Spinal cord (tissue), 10 donors: Measurements from ENCODE around the gene FRAT1. TPM values are rescaled to one million over a fixed set of nuclear protein-coding genes. Genes with fewer than 3 reads are reported as not detected.
A peak's percentile ranks its signal among the peaks of the same experiment; 100 is the strongest.
"Not testable (repeated sequence)": the region's sequence is repeated elsewhere in the genome, so short reads cannot be mapped to it uniquely, and the experiment has no call there.

ENCODE experiments used
- DNase-seq, 6 donors: peaks; one replicate each; pipeline versions ENCODE4 v3.0.0 to v3.0.0-alpha.2; 2013 to 2015; ENCODE audit warnings: low spot score in 6 of 6, low read depth in 4 of 6
- H3K27ac ChIP-seq: one replicate; pipeline ENCODE4 v1.5.1; 2013; ENCODE audit warnings: low read depth, low read length, control low read depth
- H3K27me3 ChIP-seq: one replicate; pipeline ENCODE4 v1.6.1; 2013; ENCODE audit warnings: low read length; ENCODE audit not compliant: control insufficient read depth, insufficient read depth
- H3K36me3 ChIP-seq: one replicate; pipeline ENCODE4 v1.6.1; 2013; ENCODE audit warnings: low read length; ENCODE audit not compliant: control insufficient read depth, insufficient read depth
- H3K4me1 ChIP-seq: one replicate; pipeline ENCODE4 v1.6.1; 2013; ENCODE audit warnings: low read length; ENCODE audit not compliant: control insufficient read depth, insufficient read depth
- H3K4me3 ChIP-seq: one replicate; pipeline ENCODE4 v1.5.1; 2013; ENCODE audit warnings: low read depth, low read length, control low read depth
- H3K9me3 ChIP-seq: one replicate; pipeline ENCODE4 v1.6.1; 2013; ENCODE audit warnings: low read length; ENCODE audit not compliant: control insufficient read depth, insufficient read depth
- WGBS: methylation state at CpG from one replicate; pipeline ENCODE4 v1.1.5; 2013; ENCODE audit warnings: missing lambda C conversion rate; ENCODE audit not compliant: insufficient coverage; 5-methylcytosine and 5-hydroxymethylcytosine counted together
- polyA plus RNA-seq, 2 donors: library from polyadenylated mRNA; unstranded; fragments of 120-200 nt; gene quantifications; one replicate each; pipeline ENCODE4 v1.2.1, GENCODE V29; 2013; ENCODE audit not compliant: insufficient read length in 2 of 2
- total RNA-seq, 2 donors: library from RNA; depleted of rRNA in 1 of 2; stranded (reverse); fragments of 120-200 nt in 1 of 2; fragments of >200 nt in 1 of 2; gene quantifications; one replicate each; pipeline versions ENCODE4 v1.2.3 to v1.2.4, GENCODE V29; 2013 to 2014
- donor health status: healthy.

FRAT1 gene
- total and polyA plus RNA-seq, 4 donors, result 2.6 to 8.1 (median 5.2) TPM

- peak in 5 of 6 donors; percentile 81 to 97 (median 87) for DNase-seq
- H3K4me1 ChIP-seq, result peaks cover 31% of the 10 kb centered on the region
- peaks cover 15% of the 10 kb centered on the region for H3K27me3 ChIP-seq
- peak within 1 kb of the TSS; percentile 67 for H3K4me3 ChIP-seq
- no peaks in the 10 kb centered on the region for H3K9me3 ChIP-seq
- peaks cover 2% of the 10 kb centered on the region for H3K36me3 ChIP-seq
- peak within 1 kb of the TSS; percentile 78 for H3K27ac ChIP-seq
- WGBS, result under 1% methylated on average over 75 of the region's 103 CpGs
Measured at GRCh38 chr10:97334370-97335175, 15.5 kb downstream of the FRAT1 start, which contains the start of gene FRAT2. Gene FRAT2 (minus strand): TSS chr10:97334729. CDS start chr10:97334572, 157 bp downstream.

GRCh38 chr10:97335188-97335619 lies 16.1 kb downstream of the FRAT1 start:
- no peak for DNase-seq
- 4% methylated on average over 20 of the region's 25 CpGs for WGBS
- H3K9me3 ChIP-seq, result no peaks in the 10 kb centered on the region
- peak overlapping the region; percentile 67 for H3K4me3 ChIP-seq
- peaks cover 31% of the 10 kb centered on the region for H3K4me1 ChIP-seq
- H3K27ac ChIP-seq, result no peak overlapping the region
- peaks cover 15% of the 10 kb centered on the region for H3K27me3 ChIP-seq
- peaks cover 2% of the 10 kb centered on the region for H3K36me3 ChIP-seq

GRCh38 chr10:97336006-97336405 lies 16.9 kb downstream of the FRAT1 start:
- H3K36me3 ChIP-seq, result peaks cover 2% of the 10 kb centered on the region
- no CpG with 5 or more reads among the region's 5 CpGs for WGBS
- no peak overlapping the region for H3K27ac ChIP-seq
- peaks cover 15% of the 10 kb centered on the region for H3K27me3 ChIP-seq
- no peak overlapping the region for H3K4me3 ChIP-seq
- peak in 2 of 6 donors; percentile 9 to 16 for DNase-seq
- no peaks in the 10 kb centered on the region for H3K9me3 ChIP-seq
- H3K4me1 ChIP-seq, result peaks cover 31% of the 10 kb centered on the region

GRCh38 chr10:97336446-97336845 lies 17.4 kb downstream of the FRAT1 start:
- Histone ChIP-seq H3K36me3 (peaks cover under 1% of the 10 kb centered on the region), H3K4me1 (peaks cover 28% of the 10 kb centered on the region), H3K4me3 (no peak overlapping the region), H3K27ac (no peak overlapping the region), H3K9me3 (no peaks in the 10 kb centered on the region), H3K27me3 (peaks cover 15% of the 10 kb centered on the region)
- WGBS, result no CpG with 5 or more reads among the region's 5 CpGs
- DNase-seq, result no peak

GRCh38 chr10:97336942-97337831 lies 18.1 kb downstream of the FRAT1 start:
- peaks cover 15% of the 10 kb centered on the region for H3K27me3 ChIP-seq
- no peak overlapping the region for H3K27ac ChIP-seq
- no peaks in the 10 kb centered on the region for H3K9me3 ChIP-seq
- peaks cover 21% of the 10 kb centered on the region for H3K4me1 ChIP-seq
- no peak overlapping the region for H3K4me3 ChIP-seq
- no peaks in the 10 kb centered on the region for H3K36me3 ChIP-seq
- peak in 2 of 6 donors; percentile 28 to 84 for DNase-seq
- WGBS, result 22% methylated on average over 3 of the region's 11 CpGs

GRCh38 chr10:97338041-97338440 lies 19.0 kb downstream of the FRAT1 start:
- peaks cover 16% of the 10 kb centered on the region for H3K4me1 ChIP-seq
- H3K27ac ChIP-seq, result no peak overlapping the region
- whole genome bisulfite sequencing, result 17% methylated on average over 5 of the region's 5 CpGs
- peaks cover 15% of the 10 kb centered on the region for H3K27me3 ChIP-seq
- no peaks in the 10 kb centered on the region for H3K36me3 ChIP-seq
- H3K4me3 ChIP-seq, result no peak overlapping the region
- DNase-seq, result peak in 2 of 6 donors; percentile 32 to 77
- H3K9me3 ChIP-seq, result no peaks in the 10 kb centered on the region

GRCh38 chr10:97341416-97341815 lies 22.3 kb downstream of the FRAT1 start:
- H3K4me1 ChIP-seq, result no peaks in the 10 kb centered on the region
- no peaks in the 10 kb centered on the region for H3K36me3 ChIP-seq
- H3K4me3 ChIP-seq, result no peak overlapping the region
- no peak for DNase-seq
- 100% methylated on average over 1 of the region's 2 CpGs for WGBS
- peaks cover 6% of the 10 kb centered on the region for H3K27me3 ChIP-seq
- no peak overlapping the region for H3K27ac ChIP-seq
- no peaks in the 10 kb centered on the region for H3K9me3 ChIP-seq

GRCh38 chr10:97343664-97344063 lies 24.6 kb downstream of the FRAT1 start:
- H3K27ac ChIP-seq, H3K9me3 ChIP-seq, DNase-seq, H3K36me3 ChIP-seq, H3K4me3 ChIP-seq, H3K4me1 ChIP-seq, H3K27me3 ChIP-seq: not testable (repeated sequence)
- 95% methylated on average over 4 of the region's 6 CpGs for WGBS

GRCh38 chr10:97347317-97347716 lies 28.2 kb downstream of the FRAT1 start:
- H3K4me1 ChIP-seq, result no peaks in the 10 kb centered on the region
- WGBS, result 98% methylated on average over 4 of the region's 4 CpGs
- H3K4me3 ChIP-seq, result no peak overlapping the region
- DNase-seq, result no peak
- H3K27me3 ChIP-seq, result no peaks in the 10 kb centered on the region
- H3K9me3 ChIP-seq, result no peaks in the 10 kb centered on the region
- no peak overlapping the region for H3K27ac ChIP-seq
- H3K36me3 ChIP-seq, result no peaks in the 10 kb centered on the region
